COLO829 (cell line): ENCODE data around the gene DPY19L1.
"Not testable (repeated sequence)": the region's sequence is repeated elsewhere in the genome, so short reads cannot be mapped to it uniquely, and the experiment has no call there.

Source experiments
- DNase-seq: peaks from one replicate; pipeline ENCODE4 v3.0.0; 2012; ENCODE audit warnings: low spot score

The DPY19L1 gene

DNA sequence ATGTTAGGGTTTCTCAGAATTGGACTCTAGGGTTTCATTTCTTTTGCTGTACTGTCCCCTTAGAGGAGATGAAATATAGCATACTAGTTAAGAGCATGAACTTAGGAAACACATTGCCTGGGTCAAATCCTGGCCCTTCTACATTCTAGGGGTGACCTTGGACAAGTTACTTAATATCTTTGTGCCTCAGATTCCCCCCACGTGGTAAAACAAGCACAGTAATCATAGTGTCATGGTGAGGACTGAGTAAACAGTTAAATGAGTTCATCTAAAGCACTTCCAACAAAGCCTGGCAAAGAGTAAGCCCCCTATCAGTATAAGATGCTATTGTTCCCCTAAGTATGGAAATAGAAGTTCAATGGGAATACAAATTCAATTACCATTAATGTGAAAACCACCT, 5.1 kb downstream of the DPY19L1 start:
- no peak for DNase-seq

DNA sequence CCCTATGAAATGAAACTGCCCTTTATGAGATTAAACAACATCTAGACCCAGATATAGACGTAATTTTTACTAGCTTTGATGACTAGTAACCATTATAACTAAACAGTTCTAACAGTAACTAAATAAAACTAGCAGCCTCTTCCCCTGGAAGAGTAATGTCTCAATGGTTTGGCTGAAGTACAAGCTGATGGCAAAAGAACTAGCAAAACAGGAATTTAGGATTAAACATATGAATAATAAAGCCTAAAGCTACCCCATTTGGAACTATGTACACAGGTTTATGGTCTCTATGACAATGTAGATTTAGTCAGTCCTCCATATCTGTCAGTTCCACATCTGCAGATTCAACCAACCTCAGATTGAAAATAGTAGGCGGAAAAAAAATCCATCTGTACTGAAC, 6.4 kb downstream of the DPY19L1 start:
- no peak for DNase-seq

DNA sequence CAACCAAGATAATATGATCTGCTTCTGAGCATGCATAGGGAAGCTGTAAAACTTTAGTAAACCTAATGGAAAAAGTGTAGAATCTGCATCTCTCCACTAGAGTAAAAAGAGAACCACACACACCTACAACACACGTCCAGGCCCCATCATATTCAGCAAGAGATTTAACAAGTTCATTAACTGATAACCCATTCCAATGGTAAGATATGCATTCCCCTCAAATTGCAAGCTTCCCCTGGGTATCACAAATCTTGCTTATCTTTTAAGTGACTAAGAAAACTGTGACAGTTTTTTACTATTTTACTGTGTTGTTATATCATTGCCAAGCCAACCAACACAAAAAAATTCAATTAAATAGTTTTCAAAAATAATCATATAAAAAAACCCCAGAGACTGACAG, 8.0 kb downstream of the DPY19L1 start:
- no peak for DNase-seq

DNA sequence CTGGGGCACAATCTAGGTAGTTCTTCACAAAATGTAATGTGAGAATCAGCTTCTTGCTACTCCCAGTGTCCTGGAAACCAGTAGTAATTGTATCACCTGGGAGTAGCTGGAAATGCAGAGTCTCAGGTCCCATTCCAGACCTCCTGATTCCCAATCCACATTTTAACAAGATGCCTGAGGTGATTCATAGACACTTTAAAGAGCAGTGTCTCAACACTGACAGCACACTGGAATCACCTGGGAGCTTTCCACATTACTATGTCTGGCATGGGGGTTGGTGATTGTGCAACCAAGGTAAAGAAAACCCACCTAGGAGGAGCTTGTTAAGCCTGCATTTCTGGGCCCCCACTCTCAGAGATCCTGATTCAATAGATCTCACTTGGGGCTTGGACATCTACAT, 11.1 kb downstream of the DPY19L1 start:
- no peak for DNase-seq

DNA sequence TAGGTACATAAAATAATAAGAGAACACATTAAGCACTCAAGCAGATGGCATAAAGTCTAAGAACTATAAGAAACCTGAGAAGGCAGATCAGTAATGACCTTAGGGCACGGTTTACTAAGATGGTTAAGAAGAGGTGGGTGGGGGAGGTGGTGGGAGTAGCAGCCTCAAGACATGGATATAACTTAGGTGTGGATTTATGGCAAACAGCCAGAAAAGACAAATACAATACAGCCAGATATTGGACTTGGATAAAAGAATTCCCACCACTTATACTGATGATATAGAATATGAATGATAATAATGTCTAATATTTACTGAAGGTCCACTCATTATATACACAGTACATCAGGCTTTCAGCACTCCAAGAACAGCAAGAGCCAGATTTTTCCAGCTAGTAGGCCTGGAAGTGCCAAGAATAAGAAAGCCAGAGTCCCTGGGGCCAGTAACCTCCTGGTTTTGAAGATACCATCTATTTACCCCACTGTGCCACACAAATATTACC, 11.9 kb downstream of the DPY19L1 start:
- DNase-seq, result no peak

DNA sequence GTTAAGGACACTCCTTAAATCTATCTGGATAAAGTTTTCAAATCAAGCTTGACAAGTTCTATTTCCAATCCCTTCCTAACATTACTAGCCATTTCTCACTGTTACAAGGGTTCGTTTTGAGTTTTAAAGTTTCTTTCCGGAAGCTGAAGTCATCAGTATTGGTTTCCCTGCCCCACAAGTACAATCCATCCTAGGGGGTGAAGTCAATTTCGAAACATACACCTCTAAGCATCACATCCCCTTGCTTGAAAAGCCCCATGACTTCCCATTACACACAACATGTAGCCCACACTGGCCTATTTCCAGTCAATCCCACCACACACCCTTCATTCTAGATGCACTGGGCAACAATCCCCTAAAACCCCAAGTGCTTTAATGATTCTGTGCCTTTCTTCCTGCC, 13.0 kb downstream of the DPY19L1 start:
- DNase-seq, result no peak

DNA sequence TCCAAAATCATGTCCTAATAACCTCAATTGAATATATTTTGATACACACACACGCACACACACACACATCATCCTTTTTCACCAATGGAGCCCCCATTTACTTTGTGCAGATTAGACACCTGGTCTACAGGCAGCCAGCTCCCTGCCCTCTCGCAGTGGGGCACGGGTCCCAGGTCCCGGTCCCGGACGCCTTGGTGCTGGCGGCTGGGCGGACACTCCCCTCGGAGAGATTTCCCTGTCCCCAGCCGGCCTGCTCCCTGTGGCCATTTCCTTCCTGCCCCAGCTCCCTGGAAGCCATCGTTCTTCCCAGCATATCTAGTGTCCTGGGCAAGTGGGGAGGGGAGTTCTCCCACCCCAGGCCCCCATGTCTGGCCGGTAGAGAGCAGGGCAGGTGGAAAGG, 14.6 kb downstream of the DPY19L1 start:
- no peak for DNase-seq

DNA sequence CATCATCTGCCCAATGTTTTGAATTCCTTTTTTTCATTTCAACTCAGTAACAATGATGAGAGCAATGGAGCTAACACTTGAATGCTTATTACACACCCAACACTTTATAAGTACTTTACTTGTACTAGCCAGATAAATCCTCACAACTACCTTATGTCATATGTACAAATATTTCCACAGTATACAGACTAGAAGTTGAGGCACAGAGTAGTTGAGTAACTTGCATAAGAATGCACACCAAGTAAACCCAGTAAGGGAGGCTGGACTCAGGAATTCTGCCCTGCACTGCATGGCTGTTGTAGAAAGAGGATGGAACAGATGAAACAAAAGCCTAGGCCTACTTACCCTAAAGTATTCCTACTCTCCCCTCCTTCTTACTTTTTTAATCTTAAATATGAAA, 15.8 kb downstream of the DPY19L1 start:
- no peak for DNase-seq

DNA sequence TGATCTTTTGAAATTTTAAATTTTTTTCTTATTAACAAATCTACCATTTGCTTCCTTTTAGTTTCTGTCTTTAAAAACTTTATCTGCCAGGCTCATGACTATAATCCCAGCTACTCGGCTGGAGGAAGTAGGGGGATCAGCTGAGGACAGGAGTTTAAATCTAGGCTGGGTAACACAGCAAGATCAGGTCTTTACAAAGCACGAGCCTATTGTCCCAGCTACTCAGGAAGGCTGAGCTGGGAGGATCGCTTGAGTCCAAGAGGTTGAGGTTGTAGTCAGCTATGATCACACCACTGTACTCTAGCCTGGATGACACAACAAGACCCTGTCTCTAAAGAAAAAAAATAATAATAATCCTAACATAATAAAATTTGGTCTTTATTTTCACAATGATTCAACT, 17.5 kb downstream of the DPY19L1 start:
- no peak for DNase-seq

DNA sequence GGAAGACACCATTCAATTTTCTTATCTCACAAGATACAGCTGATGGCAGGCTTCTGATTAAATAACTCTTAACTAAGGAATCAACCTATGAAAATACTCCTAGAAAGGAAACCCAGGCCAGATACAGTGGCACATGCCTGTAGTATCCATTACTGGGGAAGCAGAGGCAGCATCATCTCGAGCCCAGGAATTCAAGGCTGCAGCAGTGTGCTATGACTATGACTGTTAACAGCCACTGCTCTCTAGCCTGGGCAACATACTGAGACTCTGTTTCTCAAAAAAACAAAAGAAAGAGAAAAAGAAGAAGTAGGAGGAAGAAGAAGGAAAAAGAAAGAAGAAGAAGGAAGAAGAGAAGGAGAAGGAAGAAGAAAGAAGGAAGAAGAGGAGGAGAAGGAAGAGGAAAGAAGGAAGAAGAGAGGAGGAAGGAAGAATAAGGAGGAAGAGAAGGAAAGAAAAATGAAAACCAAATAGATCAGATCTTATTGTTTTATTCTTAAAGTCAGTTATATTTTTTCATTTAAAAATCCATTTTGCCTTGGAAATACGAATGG, 18.0 kb downstream of the DPY19L1 start:
- no peak for DNase-seq

DNA sequence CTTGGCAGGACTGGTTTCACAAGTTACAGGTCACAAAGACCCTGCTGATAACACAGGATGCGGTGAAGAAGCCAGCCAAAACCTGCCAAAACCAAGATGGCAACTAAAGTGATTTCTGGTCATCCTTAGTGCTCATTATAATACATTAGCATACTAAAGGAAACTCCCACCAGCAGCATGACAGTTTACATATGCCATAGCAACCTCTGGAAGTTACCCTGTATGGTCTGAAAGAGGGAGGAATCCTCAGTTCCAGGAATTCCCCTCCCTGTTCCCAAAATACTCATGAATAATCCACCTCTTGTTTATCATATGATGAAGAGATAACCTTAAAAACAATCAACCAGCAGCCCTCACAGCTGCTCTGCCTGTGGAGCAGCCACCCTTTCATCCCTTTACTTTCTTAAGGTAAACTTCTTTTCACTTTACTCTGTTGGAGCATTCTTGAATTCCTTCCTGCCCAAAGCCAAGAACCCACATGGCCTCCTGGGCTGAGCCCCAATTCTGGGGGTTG, 21.9 kb downstream of the DPY19L1 start:
- DNase-seq, result no peak

DNA sequence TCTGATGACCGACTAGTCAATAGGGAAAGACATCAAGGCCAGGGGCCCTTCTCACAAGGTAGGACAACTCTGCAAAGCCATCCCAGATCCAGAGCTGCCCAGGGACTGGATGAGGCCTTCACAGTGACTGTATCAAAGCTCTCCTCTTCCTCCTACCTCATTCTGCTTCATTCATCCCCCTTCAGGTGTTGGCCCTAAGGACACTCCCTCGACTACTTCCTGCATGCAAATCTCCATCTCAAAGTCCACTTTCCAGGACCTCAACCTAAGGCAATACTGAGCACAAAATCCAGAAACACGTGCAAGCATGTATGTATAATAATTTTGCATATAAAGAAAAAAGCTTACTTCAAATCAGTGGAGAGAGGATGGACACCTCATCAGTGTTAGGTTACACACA, 25.1 kb downstream of the DPY19L1 start:
- DNase-seq, result no peak

DNA sequence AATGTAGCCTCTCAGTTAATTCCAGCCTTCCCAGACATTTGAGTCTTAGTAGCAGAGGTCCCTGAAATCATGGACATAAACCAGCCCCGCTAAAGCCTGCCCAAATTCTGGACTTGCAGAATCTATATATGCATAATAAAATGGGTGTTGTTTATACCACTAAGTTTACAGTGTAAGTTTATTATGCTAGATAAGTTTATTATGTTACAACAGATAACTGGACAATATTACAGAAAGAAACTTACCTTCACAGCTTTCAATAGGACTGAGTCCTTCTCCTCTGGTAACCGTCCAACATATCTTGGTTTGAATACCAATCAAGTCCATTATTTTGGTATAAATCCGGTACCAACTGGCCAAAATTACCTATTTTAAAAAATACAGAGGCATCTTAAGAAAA, 26.2 kb downstream of the DPY19L1 start:
- DNase-seq, result no peak

DNA sequence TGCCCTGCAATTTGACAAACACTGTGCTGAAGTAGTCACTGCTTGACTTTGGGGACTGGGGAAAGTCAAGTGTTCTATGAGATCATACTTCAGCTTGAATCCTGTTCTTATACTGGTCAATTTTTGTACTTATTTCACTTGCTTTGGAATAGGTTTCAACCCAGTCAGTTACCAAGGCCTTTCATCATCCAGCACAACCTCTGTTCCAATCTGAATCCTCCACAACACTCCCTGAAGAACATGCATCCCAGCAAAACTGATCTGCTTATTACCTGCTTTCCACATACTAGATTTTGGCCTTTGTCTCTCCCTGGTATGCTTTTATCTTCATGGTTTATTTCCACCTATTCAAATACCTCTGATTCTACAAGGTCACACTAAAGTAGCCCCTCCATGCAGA, 29.5 kb downstream of the DPY19L1 start:
- DNase-seq, result no peak

DNA sequence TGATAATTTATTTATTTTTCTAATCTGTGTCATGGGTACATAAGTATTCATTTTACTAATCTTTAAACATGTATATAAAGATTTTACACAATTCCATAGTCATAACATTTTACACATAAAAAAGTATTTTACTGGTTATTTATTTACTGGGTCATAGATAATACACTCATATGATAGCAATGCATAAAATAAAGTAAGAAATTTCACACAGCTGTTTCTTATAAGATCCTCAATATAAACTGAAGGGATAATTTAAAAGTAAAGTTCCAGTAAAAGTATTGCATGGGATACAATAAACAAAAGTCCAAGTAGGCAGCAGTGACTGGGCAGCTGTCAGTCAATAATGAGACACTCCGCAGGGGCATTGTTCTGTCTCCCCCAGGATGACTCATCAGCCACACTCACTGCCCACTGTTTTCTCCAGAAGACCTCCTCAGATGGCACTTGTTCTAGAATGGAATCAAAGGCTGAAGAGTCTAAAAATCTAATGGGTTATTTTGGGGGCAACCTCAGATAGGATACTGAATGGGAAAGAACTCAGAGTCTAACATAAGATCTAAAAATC, 32.7 kb downstream of the DPY19L1 start:
- peak; percentile 81 for DNase-seq

DNA sequence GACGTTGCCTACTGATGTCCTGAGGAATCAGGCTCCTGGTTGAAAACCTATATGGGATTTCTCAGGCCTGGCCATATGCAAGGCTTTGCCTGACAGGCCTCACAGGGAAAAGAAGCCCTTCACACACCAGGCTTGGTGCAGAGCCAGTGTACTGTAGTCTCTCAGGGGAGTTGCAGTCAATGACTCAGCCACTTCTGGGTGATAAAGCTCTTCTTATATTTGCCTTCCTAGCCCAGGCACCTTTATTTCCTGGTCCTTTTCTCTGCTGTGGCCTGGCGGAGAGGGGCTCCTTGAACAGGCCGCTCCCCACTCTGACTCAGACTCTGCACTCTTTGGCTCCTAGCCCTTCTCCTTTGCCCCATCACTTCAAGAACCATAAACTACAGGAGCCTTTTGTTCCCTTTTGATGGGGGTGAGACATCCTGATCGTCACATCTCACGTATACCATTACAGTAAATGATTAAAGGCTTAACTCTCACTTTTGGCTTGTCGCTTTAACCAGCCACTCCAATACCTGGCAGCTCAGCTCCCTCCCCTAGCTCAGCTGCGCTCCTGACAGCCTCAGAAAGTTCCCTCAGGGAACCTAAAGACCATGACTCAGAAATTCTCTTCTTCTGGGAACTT, 33.5 kb downstream of the DPY19L1 start:
- DNase-seq, result peak; percentile 90

DNA sequence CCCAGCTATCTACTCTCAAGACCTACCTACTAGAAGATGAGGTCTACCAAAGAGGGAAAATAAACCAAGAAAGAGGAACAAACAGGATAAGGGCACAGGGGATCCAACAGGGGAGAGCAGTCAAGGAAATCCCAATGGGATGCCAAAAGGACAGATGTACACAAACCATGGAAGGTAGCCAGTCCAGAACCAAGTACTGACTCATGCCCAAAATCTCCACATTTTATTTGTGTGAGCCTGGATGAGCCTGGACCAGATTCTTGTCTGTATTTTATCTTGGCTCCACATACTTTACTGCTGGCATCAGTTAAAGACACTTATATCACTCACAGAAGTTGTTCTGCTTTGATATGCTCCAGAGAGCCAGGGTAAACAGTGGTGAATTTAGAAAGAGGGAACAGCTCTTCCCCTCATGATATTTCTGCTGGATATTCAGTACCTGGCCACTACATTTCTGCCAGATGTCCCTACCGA, 34.1 kb downstream of the DPY19L1 start:
- peak; percentile 16 for DNase-seq

DNA sequence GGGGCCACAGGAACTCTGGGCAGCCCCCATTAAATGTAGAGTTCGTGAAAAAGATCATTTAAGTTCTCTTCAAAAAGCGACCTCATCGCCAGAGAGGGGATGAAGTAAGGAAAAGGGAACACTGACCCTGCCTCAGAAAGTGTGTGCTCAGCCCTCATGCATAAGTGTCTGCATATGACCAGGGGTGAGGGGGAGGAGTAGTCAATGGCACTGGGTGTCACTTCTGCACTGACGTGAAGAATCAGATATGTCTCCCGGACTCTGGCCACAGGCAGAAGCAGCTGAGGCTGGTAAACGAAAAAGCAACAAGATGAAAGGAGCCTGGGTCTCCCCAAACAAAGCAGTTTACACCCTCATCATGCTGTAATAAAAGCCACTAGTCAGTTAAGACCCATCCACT, 39.0 kb downstream of the DPY19L1 start:
- not testable (repeated sequence) for DNase-seq

DNA sequence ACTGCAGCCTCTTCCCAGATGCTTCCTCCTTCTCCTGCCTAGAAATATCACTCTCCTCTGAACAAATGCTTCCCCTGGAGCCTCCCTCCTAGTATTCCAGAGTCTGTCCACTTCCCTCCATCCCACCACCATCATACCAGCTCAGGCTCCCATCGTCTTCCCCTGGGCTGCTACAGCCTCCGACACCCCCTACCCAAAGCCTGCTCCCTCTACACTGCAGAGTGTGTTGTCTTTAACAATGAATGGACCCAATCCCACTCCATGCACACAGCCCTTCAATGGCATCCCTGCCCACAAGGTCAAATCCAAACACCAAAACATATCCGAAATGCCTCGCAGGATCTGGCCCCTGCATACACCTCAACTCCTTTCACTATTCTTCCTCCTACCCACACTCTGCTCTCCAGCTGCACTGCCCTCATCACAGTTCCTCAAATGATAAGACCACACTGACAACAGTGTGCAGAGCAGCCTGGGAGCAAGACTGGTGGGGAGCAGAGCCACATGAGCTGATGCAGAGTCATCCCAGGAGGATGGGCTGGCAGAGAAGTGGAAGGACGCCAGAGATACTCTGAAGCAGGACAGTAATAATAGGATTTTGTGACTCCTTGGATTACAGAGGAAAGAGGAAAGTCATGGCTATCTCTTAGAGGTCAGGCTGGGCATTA, 40.7 kb downstream of the DPY19L1 start:
- DNase-seq, result not testable (repeated sequence)

DNA sequence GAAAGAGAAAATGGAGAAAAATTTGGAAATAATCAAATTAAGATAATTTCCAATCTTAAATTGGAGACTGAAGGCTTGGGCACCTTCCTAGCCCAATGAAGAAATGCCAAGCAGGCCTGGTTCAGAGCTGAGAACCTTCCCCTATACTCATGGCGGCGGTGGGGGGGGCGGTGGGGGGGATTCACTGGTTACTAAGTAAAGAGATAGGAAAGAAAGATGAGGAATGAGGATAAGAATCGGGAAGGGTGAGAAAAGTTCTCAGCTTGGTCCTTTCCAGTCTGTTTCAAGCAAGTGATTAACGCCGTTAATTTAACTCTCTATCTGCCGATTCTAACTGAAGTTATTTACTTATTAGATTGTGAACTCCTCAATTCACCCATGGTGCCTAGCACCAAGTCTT, 41.5 kb downstream of the DPY19L1 start:
- no peak for DNase-seq

DNA sequence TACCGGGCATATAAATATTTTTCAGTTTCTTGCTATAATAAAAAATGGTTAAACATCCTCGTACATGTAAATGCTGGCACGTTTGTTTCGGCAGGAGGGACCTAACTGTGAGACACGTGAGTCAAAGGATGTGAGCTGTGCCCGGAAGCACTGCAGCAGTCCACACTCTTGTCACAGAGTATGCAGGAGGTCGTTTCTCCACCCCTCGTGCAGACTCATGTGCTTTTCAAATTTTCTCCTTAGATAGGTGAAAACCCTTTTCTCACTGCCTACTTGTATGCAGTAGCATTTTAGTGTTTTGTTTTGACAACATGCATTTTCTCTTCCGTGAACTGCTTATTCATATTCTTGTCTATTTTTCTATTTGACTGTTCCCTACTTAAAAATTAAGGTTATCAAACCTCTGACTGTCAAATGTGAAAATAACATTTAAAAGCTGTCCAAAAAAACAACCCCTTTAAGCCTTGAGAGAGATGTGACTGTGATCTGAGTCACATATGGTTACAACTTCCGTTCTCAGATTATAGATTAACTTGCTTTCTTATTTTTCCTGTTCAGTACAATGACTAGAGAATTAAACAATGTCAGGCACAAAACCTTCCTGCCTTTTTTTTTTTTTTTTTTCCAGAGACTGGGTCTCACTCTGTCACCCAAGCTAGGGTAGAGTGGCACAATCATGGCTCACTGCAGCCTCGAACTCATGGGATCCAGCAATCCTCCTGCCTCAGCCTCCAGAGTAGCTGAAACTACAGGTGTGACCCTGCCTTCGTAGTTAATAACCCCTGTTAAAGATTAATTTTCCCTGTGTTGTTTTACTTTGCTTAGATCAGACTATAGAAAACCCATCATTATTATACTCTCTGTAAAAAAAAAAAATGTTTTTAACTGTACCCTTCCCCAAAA, 45.1 kb downstream of the DPY19L1 start:
- DNase-seq, result no peak
